HG02588 (cell line): ENCODE results near the gene PGR.
"Not testable (repeated sequence)": the region's sequence is repeated elsewhere in the genome, so short reads cannot be mapped to it uniquely, and the experiment has no call there.

Source experiments
- ATAC-seq: cut with Tn5 transposase; IDR thresholded peaks from one replicate; pipeline ENCODE4 v1.9.1; 2021; ENCODE audit warnings: mild to moderate bottlenecking, moderate library complexity; ENCODE audit not compliant: unreplicated experiment

Gene PGR

DNA sequence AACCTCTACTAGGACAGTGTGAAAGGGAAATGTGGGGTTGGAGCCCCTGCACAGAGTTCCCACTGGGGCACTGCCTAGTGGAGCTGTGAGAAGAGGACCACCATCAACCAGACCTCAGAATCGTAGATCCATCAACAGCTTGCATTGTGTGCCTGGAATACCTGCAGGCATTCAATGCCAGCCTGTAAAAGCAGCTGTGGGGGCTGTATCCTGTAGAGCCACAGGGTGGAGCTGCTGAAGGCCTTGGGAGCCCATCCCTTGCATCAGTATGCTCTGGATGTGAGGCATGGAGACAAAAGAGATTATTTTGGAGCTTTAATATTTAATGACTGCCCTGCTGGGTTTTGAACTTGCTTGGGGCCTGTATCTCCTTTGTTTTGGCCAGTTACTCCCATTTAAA is 46.3 kb downstream of the PGR start:
- no peak for ATAC-seq

DNA sequence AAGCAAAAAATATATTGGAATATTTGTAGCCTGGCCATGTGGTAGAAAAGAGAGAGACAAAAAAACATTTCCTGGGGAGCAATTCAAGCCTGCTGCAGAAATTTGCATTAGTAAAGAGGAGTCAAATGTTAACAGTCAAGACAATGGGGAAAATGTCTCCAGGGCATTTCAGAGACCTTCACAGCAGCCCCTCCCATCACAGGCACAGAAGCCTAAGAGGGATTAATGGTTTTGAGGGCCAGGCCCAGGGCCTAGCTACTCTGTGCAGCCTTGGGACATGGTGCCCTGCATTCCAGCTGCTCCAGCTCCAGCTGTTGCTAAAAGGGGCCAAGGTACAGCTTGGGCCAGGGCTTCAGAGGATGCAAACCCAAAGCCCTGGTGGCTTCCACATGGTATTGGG is 46.8 kb downstream of the PGR start:
- ATAC-seq = no peak

DNA sequence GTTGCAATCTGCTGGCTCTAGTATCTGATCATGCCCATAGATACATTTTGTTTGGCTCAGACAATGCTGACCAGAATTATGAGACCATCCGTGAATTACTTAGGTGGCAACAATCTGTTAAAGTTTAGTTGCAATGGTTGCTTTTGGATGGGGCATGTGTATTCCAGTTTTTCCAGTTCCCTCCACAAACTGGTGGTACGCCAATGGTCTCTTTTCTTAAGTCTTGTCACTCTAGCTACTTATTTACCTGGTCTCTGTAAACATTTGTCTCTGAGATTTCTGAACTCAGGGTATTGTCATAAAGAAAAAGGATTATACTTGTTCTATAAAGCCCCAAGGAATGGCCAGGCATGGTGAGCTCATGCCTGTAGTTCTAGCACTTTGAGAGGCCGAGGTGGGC is 65.9 kb downstream of the PGR start:
- ATAC-seq = no peak

DNA sequence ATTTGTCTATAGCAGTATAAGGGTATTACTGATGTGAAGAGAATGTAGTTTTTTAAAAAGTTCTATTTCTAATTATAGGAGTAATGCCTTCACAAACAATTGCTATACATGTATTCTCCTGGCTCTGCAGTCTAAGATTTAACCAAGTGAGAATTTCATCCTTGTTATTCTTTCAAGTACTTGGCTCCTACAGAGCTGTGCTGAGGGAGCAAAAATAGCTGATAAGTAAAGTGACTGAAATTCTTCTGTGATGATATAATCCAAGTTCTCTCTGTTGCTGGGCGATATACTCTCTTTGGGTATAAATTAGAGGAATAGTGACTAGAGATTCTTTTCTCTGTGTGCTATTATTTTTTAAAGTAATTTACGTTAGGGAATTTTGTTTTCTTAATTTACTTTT is 68.0 kb downstream of the PGR start:
- ATAC-seq = no peak

DNA sequence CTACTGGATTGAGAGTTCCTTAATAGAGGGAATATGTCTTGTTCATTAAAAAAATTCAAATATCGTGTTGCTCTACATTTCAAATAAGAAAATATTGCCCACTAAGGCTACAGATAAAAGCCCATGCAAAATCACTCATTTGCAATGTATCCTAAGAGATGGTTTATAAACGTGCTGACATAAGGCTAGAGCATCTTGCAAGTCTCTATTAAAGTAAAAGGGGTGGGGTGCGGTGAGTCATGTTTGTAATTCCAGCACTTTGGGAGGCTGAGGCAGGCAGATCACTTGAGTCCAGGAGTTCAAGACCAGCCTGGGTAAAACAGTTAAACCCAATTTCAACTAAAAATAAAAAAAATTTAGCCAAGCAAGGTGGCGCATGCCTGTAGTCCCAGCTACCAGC is 70.3 kb downstream of the PGR start:
- no peak for ATAC-seq

DNA sequence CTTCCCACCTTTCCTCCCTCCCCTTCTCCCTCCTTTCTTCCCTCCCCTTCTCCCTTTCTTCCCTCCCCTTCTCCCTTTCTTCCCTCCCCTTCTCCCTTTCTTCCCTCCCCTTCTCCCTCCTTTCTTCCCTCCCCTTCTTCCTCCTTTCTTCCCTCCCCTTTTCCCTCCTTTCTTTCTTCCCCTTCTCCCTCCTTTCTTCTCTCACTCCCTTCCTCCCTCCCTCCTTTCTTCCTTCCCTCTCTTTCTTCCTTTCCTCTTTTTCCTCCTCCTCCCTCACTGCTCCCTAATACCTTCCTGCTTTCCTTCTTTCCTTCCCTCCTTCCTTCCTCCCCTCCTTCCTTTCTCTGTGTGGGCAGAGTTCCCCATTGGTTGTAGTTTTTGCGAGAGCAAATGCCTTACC is 76.1 kb downstream of the PGR start:
- no peak for ATAC-seq

DNA sequence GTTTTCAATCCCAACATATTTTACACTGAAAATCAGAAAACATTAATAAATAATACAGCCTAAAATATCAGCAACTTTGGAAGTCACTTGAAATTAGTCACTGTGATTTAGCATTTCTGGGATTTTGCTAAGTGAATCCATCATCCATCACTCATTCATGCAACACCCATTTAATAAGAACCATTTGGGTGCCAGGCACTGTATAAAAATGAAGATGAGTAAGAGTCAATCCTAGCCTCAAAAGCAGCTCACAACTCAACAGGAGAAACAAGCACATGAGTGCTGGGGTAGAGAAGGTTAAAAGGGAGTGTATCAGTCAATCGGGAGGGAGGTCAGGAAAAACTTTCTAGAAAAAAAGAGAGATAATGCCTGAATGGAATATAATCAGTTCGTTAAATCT is 77.9 kb downstream of the PGR start:
- ATAC-seq = no peak

DNA sequence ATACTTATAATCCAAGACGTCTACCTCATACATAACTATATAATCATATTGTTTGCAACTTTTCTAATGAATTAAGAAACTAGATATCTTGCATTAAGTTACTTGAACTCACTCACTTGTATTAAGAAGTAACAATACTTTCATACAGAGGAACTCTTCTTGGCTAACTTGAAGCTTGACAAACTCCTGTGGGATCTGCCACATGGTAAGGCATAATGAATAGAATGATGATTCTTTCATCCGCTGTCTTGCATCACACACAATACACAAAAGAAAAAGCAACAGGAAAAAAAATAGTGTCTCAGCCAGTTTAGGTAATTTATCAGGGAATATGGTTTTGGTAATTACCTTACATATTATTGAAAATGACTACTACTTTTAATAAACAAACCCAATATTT is 79.8 kb downstream of the PGR start:
- no peak for ATAC-seq

DNA sequence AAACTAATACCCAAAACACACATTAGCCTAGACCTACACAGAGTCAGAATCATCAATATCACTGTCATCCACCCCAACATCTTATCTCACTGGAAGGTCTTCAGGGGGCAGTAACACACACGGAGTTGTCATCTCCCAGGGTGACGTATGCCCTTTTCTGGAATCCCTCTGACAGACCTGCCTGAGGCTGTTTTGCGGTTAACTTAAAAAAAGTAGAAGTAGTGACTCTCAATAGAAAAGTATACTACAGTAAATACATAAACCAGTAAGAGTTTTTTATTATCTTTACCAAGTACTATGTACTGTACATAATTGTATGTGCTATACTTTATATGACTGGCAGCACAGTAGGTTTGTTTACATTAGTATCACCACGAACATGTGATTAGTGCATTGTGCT is 80.5 kb downstream of the PGR start:
- ATAC-seq = no peak

DNA sequence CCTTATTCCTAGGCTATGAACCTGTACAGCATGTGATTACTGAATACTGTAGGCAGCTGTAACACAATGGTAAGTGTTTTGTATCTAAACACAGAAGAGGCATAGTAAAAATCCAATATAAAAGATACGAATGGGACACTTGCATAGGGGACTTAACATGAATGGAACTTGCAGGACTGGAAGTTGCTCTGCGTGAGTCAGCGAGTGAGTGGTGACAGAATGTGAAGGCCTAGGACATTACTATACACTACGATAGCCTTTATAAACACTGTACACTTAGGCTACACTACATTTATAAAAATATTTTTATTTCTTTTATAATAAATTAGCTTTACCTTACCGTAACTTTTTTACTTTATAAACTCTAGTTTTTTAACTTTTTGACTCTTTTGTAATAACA is 81.1 kb downstream of the PGR start:
- ATAC-seq = no peak

DNA sequence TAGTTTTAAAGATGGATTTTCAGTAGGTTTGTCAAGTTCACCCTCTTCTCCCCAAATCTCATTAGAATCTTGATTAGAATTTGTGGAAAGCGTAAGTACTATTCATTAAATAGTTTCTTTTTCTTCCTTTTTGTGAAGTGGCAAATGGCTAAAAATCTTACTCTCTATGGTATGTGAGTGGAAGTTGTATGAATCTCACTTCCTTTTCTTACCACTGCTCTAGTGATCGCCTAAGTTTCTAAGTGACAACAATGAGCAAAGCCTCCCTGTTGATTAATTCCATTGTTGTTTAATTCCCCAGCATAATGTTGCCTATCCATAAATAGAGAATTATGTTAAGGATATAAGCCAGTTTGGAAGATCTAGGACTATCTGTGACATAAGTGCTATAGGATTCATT is 82.7 kb downstream of the PGR start:
- no peak for ATAC-seq

DNA sequence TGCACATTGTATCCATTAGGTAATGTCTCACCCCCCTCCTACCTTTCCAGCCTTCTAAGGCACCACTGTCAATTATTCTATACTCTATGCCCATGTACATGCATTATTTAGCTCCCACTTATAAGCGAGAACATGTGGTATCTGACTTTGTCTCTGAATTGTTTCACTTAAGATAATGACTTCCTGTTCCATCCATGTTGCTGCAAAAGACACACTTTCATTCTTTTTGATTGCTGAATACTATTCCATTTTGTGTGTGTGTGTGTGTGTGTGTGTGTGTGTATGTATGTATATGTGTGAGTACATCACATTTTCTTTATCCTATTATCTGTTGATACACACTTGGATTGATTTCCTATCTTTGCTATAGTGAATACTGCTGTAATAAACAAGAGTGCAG is 84.2 kb downstream of the PGR start:
- no peak for ATAC-seq

DNA sequence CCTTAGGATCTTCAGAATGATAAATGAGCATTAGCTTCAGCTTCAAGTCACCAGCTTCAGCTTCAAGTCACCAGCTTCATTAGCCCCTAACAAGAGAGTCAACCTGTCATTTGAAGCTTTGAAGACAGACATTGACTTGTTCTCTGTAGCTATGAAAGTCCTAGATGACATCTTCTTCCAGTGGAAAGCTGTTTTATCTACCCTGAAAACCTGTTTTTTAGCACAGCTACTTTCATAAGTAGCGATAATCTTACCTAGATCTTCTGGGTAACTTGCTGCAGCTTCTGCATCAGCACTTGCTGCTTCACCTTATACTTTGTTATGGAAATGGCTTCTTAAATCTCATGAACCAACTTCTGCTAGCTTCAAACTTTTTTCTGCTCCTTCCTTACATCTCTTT is 85.7 kb downstream of the PGR start:
- ATAC-seq = no peak

DNA sequence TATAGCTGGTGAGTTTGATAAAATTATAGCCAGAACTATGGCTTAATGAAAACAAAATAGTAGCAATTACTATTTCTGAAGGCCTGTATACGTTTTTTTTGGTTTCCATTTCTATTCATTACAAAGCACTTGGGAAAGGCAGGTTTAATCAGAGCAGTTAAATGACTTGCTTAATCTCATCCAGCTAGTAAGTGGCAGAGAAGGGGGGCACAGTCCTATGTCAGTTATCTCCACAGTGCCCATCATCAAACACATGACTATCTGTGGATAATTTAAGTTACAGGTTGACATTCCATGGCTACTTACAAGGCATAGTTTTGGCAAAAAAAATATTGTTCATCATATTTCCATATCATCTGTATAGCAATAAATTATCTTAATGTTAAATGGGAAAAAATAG is 93.7 kb downstream of the PGR start:
- no peak for ATAC-seq

DNA sequence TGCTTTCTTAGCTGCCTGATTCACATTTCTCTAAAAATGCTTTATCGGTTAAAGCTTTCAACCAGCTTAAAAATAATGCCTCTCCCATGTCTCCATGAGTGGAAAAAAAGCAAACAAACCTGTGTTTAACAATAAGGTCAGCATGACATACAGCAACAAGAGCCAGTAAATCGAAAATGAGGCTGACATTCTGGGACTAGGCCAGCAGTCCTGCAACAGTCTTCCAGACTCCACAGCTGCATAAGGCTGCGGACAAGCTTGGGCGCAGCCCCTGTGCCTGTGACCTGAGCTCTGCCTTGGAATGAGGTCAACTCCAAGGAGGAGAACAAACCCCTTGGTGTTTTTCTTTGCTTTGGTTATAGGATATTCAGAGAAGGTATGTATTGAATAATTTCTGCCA is 95.5 kb downstream of the PGR start:
- no peak for ATAC-seq

DNA sequence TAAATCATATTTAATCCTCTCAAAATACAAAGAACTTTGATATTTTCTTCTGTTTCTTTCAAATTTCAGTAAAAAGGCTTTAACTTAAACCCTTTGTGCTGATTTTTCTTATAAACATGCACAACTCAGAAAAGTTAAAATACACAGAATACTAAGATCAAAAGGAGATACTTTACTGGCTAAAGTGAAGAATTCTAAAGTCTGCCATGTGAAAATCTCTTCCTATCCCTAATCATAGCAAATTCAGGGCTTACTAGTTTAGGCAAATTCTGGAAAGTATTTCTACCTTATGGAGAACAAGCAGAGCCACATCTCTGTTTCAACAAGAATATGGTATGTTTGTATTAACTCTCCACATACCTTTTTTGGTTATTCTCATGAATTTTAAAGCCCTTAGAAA is 96.6 kb downstream of the PGR start:
- ATAC-seq = no peak

DNA sequence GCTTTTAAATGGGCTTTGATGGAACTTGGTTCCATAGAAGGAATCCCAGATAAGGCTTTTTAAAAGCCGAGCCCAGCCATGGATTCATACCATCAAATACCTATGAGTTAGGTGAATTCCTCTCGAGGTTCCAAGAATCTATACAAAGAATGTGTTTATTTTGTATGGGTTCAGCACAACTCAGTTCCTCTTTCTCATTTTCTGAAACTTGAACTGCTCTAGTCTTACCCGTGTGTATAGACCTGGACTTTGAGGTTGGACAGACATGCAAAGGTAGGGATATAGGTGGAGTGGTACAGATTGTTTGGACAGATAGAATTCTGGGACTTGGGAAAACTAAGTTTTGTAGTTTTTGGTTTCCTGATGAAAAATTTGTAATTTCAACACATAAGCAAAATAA is 97.9 kb downstream of the PGR start:
- ATAC-seq = no peak

DNA sequence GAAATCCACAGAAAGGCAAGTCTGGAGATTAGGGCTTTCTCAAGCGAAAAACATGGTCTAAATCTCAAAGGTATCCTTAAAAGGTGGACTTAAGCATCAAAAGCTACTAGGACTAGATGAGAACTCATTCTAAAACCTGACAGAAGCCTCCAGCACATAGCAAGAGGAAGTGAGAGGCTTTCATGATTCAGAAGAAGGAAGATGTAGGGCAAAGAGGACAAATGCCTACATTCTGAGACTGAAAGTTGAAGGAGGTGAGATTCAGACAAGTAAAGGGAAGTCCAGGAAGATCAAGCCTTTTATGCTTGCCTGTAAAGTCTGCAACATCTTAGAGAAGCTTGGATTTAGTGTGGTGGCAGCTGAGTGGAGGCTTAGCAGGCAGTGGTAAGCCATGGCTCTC is 98.9 kb downstream of the PGR start:
- no peak for ATAC-seq

DNA sequence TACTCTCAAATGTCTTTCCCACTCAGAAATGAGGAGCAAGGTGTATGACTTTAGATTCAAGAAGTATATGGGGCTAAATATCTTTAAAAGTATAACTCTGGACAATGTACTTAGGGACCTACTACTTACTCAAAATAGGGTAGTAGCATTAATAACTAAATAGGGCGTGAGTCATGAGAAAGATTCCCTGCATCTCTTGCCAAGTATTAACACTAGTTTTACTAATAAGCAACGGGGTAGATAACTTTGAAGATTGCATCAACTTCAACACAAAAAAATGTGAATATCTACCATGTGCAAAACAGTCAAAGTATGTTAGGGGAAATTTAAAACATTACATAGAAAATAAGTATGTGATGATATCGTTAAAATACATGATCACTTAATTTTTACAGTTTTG is 99.6 kb downstream of the PGR start:
- no peak for ATAC-seq

DNA sequence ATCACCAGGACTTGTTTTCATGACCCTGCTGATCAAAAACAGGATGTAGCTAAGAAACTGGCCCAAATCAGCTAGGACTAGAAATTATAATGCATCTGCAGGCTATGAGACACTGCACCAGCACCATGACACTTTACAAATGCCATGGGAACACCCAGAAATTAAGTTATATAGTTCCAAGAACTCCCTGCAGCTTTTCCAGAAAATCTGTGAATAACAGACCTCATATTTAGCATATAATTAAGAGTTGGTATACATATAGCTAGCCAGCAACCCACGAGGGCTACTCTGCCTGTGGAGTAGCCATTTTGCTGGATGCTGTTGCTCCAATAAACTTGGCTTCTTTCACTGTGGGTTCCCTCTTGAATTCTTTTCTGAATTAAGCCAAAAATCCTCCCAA is 101.0 kb downstream of the PGR start:
- no peak for ATAC-seq

DNA sequence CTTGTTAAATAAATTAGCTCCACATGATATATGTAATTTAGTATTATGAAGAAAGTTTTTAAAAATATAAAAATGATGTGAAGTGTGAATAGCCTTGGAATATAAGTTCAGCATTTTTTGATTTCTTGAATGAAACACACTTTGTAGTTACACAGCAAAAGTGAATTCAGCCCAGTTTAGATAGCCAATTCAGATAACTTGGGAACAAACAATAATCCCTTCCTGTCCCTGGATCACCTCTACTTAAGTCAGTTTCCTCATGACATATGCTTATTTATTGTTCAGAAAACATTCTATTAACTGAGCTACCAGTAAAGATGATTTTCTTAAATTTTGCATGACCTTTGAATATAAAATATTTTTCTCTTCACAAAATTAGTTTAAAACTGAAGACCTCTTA is 107.4 kb downstream of the PGR start:
- no peak for ATAC-seq

DNA sequence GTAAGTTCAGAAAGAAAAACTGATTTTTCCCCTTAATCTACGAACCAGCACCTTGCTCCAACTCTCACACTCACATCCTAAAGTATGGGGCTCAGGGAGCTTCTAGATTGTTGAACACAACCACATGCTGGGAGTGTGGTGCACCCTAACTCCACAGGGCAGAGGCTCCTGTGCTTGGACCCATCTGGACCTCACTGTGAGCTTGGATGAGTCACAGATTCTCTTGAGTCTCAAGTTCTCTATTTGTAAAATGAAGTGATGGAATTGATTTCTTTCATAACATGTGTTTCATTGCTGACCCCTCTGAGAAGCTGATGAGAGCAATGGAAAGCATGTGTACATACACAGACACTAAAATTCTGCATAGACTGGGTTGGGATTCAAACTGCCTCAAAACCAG is 109.7 kb downstream of the PGR start:
- ATAC-seq = no peak

DNA sequence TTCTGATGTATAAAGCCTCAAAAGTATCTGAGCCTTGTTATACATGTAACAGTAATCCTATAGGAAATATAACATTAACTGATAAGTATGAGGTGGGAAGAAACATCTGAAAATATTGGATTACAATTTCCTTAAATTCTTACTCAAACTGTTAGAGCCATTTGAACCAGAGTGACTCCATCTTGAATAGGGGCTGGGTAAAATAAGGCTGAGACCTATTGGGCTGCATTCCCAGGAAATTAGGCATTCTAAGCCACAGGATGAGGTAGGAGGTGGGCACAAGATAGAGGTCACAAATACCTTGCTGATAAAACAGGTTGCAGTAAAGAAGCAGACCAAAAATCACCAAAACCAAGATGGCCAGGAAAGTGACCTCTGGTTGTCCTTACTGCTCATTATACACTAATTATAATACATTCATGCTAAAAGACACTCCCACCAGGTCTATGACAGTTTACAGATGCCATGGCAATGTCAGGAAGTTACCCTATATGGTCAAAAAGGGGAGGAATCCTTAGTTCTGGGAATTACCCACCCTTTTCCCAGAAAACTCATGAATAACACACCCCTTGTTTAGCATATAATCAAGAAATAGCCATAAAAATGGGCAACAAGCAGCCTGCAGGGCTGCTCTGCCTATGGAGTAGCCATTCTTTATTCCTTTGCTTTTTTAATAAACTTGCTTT is 114.9 kb downstream of the PGR start:
- no peak for ATAC-seq

DNA sequence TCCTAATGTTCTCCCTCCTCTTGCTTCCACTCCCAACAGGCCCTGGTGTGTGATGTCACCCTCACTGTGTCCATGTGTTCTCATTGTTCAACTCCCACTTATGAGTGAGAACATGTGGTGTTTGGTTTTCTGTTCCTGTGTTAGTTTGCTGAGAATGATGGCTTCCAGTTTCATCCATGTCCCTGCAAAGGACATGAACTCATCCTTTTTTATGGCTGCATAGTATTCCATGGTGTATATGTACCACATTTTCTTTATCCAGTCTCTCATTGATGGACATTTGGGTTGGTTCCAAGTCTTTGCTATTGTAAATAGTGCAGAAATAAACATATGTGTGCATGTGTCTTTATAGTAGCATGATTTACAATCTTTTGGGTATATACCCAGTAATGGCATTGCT is 115.9 kb downstream of the PGR start:
- not testable (repeated sequence) for ATAC-seq
